GM18502 (cell line): Measurements from ENCODE around the gene IFNLR1.

Experiments
- ATAC-seq: cut with Tn5 transposase; IDR thresholded peaks from one replicate; pipeline ENCODE4 v1.9.1; 2021; ENCODE audit warnings: mild to moderate bottlenecking; ENCODE audit not compliant: unreplicated experiment, poor library complexity

IFNLR1 gene

DNA sequence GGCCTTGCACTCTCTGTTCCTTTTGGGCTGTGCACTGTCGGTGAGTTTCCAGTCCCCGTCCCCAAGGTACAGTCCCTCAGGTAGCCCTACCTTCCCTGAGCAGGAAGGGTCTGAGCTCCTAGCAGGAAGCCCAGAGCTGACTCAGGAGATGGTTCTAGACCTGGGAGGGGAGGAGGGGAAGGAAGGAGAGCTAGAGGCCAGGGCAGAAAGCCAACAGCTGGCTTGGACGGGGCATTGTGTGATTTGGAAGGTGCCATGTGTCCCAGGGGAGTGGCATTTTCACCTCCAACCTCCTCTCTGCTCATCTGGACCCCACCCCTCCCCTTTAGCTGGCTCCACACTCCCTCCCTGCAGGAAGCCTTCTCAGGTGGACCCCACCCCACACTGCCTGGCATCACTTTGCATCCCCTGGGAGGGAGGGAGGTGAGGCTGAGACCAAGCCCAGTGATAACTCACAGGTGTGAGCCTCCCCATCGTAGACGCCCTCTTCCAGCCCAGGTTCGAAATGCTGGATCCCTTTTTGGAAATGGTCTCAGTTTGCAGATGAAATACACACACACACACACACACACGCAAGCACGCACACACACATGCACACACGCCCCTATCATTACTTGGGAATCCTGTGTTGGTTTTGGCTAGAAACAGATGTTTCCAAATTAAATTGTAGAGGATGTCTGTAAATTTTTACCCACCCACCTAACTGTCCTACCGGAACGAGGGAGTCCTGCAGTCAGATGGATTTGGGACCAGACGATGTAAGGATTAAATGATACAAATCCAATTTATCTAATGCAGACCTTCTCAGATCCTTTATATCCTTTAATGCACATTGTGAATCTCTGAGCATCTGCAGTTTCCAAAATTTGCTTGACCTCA, 19.7 kb upstream of the IFNLR1 start:
- ATAC-seq: no peak

DNA sequence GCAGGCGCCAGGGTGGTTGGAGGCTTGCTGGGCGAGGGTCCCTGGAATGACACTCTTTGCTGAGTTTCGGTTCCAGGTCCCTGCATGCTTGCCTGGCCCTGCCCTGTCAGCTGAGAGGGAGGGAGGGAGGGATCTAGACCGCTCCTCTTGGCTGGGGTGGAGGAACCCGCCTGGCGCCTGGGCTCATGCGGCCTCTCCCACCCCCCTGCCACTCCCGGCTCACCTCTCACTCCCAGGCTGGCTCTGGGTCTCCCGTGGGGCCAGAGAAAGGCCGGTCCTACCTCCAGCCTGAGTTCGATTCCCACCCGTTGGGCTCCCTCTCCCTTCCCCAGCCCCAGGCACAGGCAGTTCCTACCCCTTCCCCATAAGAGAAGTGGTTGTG, 19.0 kb upstream of the IFNLR1 start:
- no peak for ATAC-seq

DNA sequence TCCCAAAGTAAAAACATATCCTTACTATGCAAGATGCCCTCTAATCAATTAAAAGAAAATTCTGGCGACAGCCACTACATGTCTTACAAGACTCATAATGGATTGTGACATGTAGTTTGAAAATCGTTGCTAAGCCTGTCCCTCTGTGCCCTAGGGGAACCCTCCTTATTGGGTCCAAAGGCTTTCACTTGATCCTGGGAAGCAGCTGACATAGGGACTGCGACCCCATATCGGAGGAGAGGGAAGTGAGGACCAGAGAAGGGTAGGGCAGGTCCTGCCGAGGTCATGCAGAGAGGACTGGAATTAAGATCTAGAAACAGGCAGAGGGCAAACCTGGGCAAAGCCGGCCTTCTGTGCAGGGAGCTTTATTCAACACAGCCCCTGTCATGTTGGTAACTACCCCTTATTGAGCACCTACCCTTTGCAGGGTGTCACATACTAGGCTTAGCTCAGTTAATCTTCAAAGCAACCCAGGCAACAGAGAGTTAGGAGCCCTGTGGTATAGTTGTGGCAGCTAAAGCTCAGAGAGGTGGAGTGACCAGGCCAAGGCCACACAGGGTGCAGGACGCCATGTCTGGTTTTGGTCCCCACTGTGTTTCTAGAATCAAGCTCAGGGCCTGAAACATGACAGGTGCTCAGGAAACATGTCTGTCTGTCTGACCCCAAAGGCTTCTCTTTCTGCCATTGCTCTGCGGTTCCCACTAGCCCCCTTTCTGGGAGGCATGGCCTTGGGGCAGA, 18.4 kb upstream of the IFNLR1 start:
- ATAC-seq: no peak

DNA sequence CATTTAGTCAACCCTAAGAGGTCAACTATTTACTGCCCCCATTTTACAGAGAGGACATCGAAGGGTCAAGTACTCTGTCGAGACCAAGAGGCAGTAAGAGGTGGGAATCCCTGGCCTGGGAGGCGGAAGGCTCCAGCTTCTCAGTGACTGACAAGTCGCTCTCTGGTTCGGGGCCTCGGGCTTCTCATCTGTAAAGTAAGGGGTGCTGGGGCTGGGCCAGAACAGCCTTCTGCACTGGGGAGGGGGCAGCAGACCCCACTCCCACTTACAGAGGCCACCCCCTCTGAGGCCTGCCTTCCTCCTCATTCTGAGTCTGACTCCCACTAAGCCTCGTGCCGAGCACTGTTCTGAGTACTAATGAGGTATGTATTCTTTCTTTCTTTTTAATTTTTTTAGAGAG, 17.0 kb upstream of the IFNLR1 start:
- no peak for ATAC-seq

DNA sequence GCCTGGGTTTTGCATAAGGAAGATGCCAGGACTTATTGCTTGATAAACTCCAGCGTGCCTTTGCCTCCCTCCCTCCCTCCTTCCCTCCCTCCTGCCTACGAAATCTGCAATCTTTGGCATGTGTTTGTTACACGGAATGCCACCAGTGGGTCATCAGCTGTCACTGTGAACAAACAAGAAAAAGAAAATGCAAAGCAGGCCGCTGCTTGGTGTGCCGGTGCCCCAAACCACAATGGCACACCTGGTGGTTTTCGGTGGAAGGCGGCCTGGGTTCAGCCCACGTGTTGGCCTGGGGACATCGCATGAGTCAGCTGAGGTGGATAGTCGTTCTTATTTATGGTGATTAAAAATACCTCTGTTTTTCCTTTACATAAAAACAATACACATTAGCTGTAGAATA, 16.3 kb upstream of the IFNLR1 start:
- peak; percentile 66 for ATAC-seq

- ATAC-seq: no peak
Measured at GRCh38 chr1:24202987-24203386, 15.9 kb upstream of the IFNLR1 start.

DNA sequence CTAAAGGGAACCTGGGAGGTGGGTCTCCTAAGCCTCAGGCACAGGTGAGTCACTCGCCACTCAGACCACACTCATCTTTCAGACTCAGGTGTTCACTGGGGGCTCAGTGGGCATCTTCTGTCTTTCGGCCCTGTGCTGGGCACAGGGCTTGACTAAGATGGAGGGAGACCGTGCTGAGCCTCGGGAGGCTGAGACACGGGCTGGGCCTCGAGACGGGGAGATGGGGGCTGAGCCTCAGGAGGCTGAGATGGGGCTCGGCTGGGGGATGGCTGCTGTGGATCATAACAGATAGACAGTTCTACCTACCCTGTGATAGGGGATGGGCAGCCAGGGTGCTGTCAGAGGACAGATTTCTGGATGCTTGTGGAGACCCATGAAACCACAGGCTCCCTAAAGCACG, 15.5 kb upstream of the IFNLR1 start:
- ATAC-seq: no peak

GRCh38 chr1:24201941-24202440, 14.9 kb upstream of the IFNLR1 start:
- ATAC-seq: no peak

DNA sequence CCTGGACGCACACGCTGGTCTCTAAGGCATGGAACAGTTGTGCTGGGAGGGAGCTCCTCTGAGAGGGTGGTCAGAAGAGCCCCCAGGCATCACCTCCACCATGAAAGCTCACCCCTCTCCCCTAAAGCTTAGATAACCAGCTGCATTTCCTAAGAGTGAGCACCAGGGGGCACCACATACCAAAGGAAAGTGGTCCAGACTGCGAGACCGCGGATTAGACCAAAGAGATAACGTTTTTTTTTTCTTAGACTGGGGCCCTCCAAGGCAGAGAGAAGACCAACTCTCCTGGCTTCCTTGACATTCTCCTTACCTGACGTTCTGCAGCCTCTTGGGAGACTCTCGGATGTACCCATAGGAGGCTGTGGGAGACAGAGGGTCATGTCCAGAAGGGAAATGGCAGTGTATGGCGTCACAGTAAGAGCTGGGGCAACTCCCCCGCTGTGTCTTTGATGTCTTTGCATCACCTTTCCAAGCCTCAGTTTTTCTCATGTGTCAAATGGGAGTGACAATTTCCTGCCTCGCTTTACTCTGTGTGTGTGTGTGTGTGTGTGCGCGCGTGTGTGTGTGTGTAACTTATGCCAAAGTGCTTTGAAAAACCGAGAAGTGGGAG, 12.3 kb upstream of the IFNLR1 start:
- no peak for ATAC-seq

DNA sequence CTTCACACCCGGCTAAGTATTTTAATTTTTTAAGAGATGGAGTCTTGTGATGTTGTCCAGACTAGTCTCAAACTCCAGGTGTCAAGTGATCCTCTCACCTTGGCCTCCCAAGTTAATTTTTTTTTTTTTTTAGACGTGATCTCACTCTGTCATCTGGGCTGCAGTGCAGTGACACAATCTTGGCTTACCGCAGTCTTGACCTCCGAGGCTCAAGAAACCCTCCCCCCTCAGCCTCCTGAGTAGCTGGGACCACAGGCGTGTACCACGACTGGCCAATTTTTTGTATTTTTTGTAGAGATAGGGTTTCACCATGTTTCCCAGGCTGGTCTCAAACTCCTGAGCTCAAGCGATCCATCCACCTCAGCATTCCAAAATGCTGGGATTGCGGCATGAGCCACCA, 11.7 kb upstream of the IFNLR1 start:
- ATAC-seq: no peak

DNA sequence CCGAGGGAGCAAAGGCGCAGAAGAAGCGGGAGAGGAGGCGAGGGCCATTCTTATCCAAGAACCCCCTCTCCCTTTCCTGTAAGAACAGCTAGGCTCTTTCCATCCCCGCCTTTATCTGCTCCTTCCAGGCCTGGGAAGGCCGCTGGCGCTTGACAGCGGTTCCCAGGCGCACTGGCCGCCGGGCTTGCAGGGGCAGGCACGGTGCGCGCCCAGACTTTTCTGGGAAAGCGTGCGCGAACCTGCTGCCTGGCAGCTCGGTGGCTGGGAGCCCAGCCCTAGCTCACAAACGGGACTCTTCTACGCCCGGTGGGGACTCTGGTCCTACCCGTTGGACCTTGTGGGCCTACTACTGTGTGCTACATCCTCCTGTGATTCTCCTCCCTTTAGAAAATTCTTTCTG, 8.8 kb upstream of the IFNLR1 start:
- ATAC-seq: no peak

DNA sequence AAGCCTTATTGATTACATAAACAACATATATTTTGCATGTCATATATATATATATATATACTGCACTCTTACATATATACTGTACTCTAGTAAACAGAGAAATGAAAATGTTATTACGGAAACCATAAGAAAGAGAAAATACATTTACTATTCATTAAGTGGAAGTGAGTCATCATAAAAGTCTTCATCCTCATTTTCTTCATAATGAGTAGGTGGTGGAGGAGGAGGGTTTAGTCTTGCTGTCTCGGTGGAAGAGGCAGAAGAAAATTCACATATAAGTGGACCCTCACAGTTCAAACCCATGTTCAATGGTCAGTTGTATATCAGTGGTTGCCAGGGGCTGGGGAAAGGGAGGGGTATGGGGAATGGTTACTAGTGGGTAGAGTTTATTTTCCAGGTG, 8.0 kb upstream of the IFNLR1 start:
- no peak for ATAC-seq

DNA sequence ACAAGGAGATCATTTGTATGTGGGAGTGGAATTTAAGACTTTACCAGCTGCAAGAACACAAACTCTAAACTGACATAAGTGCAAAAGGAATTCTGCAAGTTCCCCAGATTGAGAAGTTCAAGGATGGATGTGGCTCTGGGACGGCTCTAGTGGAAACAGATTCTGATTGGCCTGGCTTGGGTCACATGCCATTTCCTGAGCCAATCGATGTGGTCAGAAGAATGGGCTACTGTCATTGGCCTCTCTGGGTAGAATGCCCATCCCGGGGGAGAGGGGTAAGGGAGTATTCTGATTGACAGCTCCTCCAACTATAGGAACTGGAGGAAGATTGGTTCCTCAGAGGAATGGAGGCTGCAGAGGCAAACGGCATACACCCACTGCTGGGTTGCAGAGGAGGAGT, 6.0 kb upstream of the IFNLR1 start:
- ATAC-seq: no peak

DNA sequence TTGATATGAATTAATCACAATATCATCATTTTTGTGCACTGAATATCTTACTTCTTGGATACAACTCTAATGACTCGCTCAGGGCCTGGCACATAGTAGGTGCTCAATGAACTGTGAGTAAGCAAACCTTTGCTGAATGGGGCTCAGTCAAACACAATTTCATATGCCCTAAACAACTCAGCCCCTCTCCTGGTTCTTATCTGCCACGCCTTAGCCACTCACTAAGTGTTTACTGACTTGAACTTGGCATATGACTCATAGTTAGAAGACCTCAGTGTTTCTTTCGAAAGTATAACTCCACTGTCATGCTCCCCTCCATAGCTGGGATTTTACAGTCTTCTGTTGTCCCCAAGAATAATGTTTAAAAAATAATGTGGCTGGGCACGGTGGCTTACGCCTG, 4.8 kb upstream of the IFNLR1 start:
- ATAC-seq: peak; percentile 32

DNA sequence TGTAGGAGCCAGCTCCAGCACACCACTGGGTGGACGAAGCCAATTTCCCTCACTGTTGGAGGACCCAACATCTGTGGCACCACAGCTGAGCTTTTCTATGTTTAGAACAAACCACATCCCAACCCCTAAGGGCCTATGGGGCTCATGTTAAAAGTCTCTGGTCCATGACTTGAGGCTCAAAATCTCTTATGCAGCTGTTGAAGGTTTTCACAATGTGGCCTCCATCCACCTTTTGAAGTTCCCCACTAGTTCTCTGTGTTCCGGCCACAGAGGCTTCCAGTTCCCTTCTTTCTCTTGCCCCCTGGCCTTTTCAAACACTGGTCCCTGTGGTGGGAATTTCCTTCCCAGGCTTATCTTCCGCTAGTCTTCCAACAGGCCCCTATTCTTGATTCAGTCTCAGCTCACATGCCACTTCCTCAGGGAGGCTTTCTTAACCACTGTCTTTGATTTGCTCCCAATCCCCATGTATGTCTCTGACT, 3.9 kb upstream of the IFNLR1 start:
- ATAC-seq: peak; percentile 52

DNA sequence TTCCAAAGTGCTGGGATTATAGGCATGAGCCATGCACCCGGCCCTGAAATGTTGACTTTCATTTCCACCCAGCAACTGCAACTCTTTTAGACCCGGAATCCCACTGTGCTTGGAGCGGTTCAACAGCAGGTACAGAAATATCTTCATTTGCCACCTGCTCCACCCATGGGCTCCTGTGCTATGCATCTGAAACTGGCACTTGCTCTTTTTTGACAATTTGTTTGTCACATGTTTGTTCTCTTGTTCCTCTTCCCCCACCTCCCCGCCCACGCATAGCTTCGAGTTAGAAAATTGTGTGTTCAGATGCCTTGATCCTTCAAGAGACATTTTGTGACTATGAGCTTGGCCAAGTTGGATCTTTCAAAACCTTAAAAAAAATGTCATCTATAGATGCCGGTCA, 2.4 kb upstream of the IFNLR1 start:
- ATAC-seq: no peak

GRCh38 chr1:24186711-24186992, 437 bp downstream of the IFNLR1 start:
- ATAC-seq: no peak

DNA sequence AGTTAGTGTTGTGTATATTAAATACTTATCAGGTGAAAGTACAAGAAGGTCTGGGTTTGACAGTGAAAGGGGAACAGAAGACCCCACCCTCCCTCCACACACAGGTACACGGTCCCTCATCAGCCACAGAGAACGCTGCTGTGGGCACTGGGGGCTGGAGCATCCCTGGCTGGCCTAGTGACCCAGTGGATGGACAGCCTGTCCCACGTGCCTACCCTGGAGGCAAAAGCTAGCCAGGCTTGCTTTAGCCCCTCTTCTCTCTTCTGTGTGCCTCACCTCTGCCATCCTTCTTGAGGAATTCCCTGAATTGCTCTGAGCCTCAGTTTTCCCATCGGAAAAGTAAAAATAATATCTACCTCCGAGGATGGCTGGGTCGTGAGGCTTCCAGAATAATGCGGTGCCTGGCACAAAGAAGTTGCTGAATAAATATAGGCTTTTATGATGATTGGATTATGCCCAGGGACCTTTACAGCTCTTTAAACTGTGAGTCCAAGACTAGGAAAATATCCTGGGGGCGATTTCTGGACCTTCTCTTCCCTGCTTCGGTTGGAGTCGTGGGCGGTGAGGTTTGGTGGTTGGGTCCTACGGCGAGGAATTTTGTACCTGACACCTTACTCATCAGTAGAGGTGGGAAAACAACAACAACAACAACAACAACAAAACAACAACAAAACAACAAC, 918 bp downstream of the IFNLR1 start:
- no peak for ATAC-seq

DNA sequence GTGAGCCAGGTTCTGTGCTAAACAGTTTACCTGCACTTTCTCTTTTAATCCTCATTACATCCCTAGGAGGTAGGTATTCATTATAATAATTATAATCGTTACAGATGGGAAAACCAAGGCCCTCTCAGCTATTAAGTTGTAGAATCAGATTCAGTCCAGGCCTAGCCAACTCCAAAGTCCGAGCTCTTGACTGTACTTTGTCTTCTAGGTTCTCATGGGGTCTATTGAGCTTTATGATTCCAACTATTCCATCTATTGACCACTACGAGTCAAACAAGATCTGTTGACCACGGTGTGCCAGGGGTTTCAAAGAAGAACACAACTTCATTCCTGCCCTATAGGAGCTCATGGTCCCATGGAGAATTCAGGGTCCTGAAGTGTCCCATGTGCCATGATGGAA, 2.0 kb downstream of the IFNLR1 start:
- no peak for ATAC-seq

GRCh38 chr1:24182061-24182460, 5.0 kb downstream of the IFNLR1 start:
- no peak for ATAC-seq

GRCh38 chr1:24181619-24182018, 5.5 kb downstream of the IFNLR1 start:
- ATAC-seq: no peak
